Nephron (organoid): ENCODE data around the gene JPH2.
"Not testable (repeated sequence)": the region's sequence is repeated elsewhere in the genome, so short reads cannot be mapped to it uniquely, and the experiment has no call there.

ENCODE experiments used
- H3K27ac Mint-ChIP-seq, 3 experiments: 2 replicates each; pipeline ENCODE4 v1.8.0; 2020; ENCODE audit warnings: mixed read lengths in 3 of 3, mild to moderate bottlenecking in 2 of 3, moderate library complexity in 1 of 3
- H3K27me3 Mint-ChIP-seq: 2 replicates; pipeline ENCODE4 v1.8.0; 2021; ENCODE audit warnings: low read depth, mild to moderate bottlenecking, moderate library complexity, mixed read lengths
- H3K36me3 Mint-ChIP-seq: 2 replicates; pipeline ENCODE4 v1.8.0; 2020; ENCODE audit warnings: low read depth, mixed read lengths
- H3K4me1 Mint-ChIP-seq: 2 replicates; pipeline ENCODE4 v1.8.0; 2020; ENCODE audit warnings: mixed read lengths
- H3K4me3 Mint-ChIP-seq, 3 experiments: 2 replicates each; pipeline ENCODE4 v1.8.0; 2020; ENCODE audit warnings: mild to moderate bottlenecking in 3 of 3, mixed read lengths in 3 of 3, moderate library complexity in 2 of 3
- H3K9me3 Mint-ChIP-seq: 2 replicates; pipeline ENCODE4 v1.8.0; 2020; ENCODE audit warnings: mixed read lengths
- TF ChIP-seq, protein P1 (sequence below), 3 experiments: fragments of 200-600 bp; sonication (generic); IDR thresholded peaks; one replicate each; pipeline ENCODE4 v1.5.0; 2021; ENCODE audit warnings: antibody characterized with exemption in 3 of 3; ENCODE audit not compliant: unreplicated experiment in 3 of 3

The JPH2 gene

DNA sequence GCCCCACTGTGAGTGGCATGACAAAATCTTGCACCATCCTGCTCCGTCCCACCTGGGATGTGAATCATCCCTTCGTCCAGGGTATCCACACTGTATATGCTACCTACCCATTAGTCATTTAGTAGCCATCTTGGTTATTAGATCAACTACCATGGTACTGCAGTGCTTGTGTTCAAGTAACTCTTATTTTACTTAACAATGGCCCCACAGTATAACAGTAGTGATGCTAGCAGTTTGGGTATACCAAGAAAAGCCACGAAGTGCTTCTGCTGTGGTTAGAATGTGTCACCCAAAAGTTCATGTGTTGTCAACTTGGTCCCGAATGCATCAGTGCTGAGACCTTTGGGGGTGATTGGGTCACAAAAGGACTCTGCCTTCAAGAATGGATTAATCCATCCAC is 11.9 kb upstream of the JPH2 start:
- H3K4me3 Mint-ChIP-seq = no peak overlapping the region
- H3K27ac Mint-ChIP-seq = no peak overlapping the region
- TF ChIP-seq, protein P1, sequence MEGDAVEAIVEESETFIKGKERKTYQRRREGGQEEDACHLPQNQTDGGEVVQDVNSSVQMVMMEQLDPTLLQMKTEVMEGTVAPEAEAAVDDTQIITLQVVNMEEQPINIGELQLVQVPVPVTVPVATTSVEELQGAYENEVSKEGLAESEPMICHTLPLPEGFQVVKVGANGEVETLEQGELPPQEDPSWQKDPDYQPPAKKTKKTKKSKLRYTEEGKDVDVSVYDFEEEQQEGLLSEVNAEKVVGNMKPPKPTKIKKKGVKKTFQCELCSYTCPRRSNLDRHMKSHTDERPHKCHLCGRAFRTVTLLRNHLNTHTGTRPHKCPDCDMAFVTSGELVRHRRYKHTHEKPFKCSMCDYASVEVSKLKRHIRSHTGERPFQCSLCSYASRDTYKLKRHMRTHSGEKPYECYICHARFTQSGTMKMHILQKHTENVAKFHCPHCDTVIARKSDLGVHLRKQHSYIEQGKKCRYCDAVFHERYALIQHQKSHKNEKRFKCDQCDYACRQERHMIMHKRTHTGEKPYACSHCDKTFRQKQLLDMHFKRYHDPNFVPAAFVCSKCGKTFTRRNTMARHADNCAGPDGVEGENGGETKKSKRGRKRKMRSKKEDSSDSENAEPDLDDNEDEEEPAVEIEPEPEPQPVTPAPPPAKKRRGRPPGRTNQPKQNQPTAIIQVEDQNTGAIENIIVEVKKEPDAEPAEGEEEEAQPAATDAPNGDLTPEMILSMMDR (IDR thresholded peaks at IDR 0.05; ENCODE audit: unreplicated experiment in 3 of 3) = no peak
- H3K4me1 Mint-ChIP-seq = peaks cover 6% of the 10 kb centered on the region
- H3K36me3 Mint-ChIP-seq = peaks cover 63% of the 10 kb centered on the region
- H3K9me3 Mint-ChIP-seq = no peaks in the 10 kb centered on the region
- H3K27me3 Mint-ChIP-seq = no peaks in the 10 kb centered on the region

DNA sequence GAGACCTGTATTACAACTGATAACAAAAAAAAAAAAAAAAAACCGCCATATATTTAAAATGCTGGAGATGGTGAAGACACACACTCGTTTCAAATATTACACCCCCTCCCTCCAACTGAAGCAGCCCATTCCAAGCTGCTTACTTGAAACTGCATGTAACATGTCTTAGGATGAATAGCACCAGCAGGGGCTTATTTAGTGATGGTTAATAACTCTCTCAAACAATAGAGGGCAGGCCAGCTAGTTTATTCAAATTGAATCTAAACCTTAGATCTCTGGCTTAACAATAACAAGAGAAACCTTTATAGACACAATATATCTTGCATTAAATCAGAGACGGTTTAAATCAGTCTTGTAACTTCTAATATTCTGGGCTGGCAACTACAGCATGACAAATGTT is 9.3 kb upstream of the JPH2 start:
- Mint-ChIP-seq H3K9me3 (no peaks in the 10 kb centered on the region), H3K27me3 (peaks cover 6% of the 10 kb centered on the region), H3K36me3 (peaks cover 47% of the 10 kb centered on the region), H3K27ac (no peak overlapping the region), H3K4me3 (no peak overlapping the region), H3K4me1 (no peaks in the 10 kb centered on the region)
- TF ChIP-seq, protein P1 (IDR thresholded peaks at IDR 0.05; ENCODE audit: unreplicated experiment in 3 of 3) = no peak

DNA sequence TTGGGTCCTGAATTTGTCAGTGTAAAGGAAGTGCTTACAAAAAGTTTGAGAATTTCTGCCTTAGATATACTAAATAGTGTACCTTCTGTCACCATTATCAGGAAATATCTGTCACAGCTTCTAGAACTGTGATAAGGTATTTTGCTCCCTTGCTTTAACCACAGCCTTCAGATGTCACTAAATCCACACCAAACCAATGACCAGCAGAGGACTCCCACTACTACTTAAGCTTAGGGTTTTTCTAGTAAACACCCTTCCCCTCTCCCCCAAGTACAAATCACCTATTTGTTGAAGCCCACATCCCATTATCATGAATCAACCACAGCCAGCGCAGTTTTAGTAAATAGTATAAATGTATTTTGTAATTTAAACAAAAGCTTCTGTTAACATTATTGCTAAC is 8.6 kb upstream of the JPH2 start:
- TF ChIP-seq, protein P1 (IDR thresholded peaks at IDR 0.05; ENCODE audit: unreplicated experiment in 3 of 3) = no peak
- peaks cover 41% of the 10 kb centered on the region for H3K36me3 Mint-ChIP-seq
- H3K4me1 Mint-ChIP-seq = no peaks in the 10 kb centered on the region
- no peak overlapping the region for H3K4me3 Mint-ChIP-seq
- H3K9me3 Mint-ChIP-seq = no peaks in the 10 kb centered on the region
- no peak overlapping the region for H3K27ac Mint-ChIP-seq
- H3K27me3 Mint-ChIP-seq = peaks cover 6% of the 10 kb centered on the region

DNA sequence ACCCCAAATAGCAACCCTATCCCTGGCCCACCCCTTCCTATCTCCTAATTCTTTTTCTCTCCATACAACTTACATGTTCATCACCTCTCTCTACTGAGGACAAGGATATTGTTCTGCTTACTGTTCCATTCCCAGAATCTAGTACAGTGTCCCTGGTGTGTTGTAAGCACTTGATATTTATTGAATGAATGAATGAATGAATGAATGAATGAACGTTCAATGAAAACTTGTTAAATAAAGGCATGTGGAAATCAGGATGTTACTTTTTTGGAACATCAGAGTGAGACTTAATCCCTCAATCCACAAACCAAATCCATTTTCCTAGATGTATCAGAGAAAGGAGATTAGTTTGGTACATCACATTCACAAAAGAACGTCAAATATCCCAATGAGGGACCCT is 6.8 kb upstream of the JPH2 start:
- peaks cover 6% of the 10 kb centered on the region for H3K27me3 Mint-ChIP-seq
- TF ChIP-seq, protein P1 (IDR thresholded peaks at IDR 0.05; ENCODE audit: unreplicated experiment in 3 of 3) = no peak
- H3K9me3 Mint-ChIP-seq = no peaks in the 10 kb centered on the region
- no peak overlapping the region for H3K27ac Mint-ChIP-seq
- H3K4me3 Mint-ChIP-seq = no peak overlapping the region
- peaks cover 27% of the 10 kb centered on the region for H3K36me3 Mint-ChIP-seq
- peaks cover 9% of the 10 kb centered on the region for H3K4me1 Mint-ChIP-seq

DNA sequence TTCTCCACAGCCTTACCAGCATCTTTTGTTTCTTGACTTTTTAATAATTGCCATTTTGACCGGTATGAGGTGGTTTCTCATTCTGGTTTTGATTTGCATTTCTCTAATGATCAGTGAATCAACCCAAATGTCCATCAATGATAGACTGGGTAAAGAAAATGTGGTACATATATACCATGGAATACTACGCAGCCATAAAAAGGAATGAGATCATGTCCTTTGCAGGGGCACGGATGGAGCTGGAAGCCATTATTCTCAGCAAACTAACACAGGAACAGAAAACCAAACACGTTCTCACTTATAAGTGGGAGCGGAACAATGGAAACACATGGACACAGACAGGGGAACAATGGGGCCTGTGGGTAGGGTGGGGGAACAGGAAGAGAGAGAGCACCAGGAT is 4.7 kb upstream of the JPH2 start:
- Mint-ChIP-seq H3K36me3 (peaks cover 11% of the 10 kb centered on the region), H3K4me1 (peaks cover 21% of the 10 kb centered on the region)
- H3K4me3 Mint-ChIP-seq, H3K27me3 Mint-ChIP-seq, H3K9me3 Mint-ChIP-seq, H3K27ac Mint-ChIP-seq: not testable (repeated sequence)

DNA sequence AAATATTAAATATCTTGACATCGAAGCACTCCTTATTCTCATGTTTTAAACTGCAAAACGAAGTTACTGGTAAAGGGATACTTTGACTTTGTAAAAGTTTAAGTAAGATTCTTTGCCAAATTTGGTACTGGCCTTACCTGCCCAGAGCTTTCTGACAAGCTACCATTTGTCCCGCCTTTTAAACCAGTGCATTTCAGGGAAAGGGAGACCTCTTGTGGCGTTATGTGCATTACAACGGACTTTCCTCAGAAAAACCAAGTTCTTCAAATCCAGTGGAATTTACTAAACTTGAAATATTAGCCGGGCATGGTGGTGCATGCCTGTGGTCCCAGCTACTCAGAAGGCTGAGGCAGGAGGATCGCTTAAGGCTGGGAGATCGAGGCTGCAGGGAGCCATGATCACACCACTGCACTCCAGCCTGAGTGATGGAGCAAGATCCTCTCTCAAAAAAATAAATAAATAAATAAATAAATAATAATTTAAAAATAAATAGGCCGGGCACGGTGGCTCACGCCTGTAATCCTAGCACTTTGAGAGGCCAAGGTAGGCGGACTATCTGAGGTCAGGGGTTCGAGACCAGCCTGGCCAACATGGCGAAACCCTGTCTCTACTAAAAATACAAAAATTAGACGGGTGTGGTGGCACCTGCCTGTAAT is 3.3 kb upstream of the JPH2 start:
- not testable (repeated sequence) for H3K27me3 Mint-ChIP-seq, H3K36me3 Mint-ChIP-seq, H3K9me3 Mint-ChIP-seq
- Mint-ChIP-seq H3K4me1 (peaks cover 21% of the 10 kb centered on the region), H3K27ac (peak overlapping the region in 1 of 3 experiments; percentile 43), H3K4me3 (peak overlapping the region in 1 of 3 experiments; percentile 16)
- TF ChIP-seq, protein P1 (IDR thresholded peaks at IDR 0.05; ENCODE audit: unreplicated experiment in 3 of 3) = peak; percentile 81 to 84 (median 81)
